DOHH2 (cell line): Measurements from ENCODE around the gene TRMT61B.
A peak's percentile ranks its signal among the peaks of the same experiment; 100 is the strongest.

ENCODE experiments used
- H3F3A ChIP-seq: fragments of 200-600 bp; sonication (generic), shearing (Covaris generic); 2 replicates; pipeline ENCODE4 v1.6.0; 2016; ENCODE audit warnings: antibody characterized with exemption, mild to moderate bottlenecking; ENCODE audit not compliant: control insufficient read depth, insufficient read depth
- H3K27ac ChIP-seq: fragments of 200-600 bp; sonication (generic); 2 replicates; pipeline ENCODE4 v1.5.1; 2014; ENCODE audit warnings: low read depth, mild to moderate bottlenecking, low read length, moderate library complexity
- H3K27me3 ChIP-seq: fragments of 200-600 bp; sonication (generic); 2 replicates; pipeline ENCODE4 v1.6.1; 2014; ENCODE audit warnings: mild to moderate bottlenecking, low read length, mixed read lengths; ENCODE audit not compliant: control insufficient read depth
- H3K36me3 ChIP-seq: fragments of 200-600 bp; sonication (generic); 2 replicates; pipeline ENCODE4 v1.6.1; 2014; ENCODE audit warnings: mild to moderate bottlenecking, low read length, moderate library complexity, mixed read lengths; ENCODE audit not compliant: control insufficient read depth
- H3K4me1 ChIP-seq: fragments of 200-600 bp; sonication (generic); 2 replicates; pipeline ENCODE4 v1.6.1; 2014; ENCODE audit warnings: mild to moderate bottlenecking, low read length, mixed read lengths; ENCODE audit not compliant: control insufficient read depth
- H3K4me2 ChIP-seq: fragments of 200-600 bp; sonication (generic); 2 replicates; pipeline ENCODE4 v1.6.0; 2014; ENCODE audit warnings: mild to moderate bottlenecking, low read length, moderate library complexity
- H3K4me3 ChIP-seq: fragments of 200-600 bp; sonication (generic); 2 replicates; pipeline ENCODE4 v1.5.1; 2014; ENCODE audit warnings: mild to moderate bottlenecking, low read length, mixed read lengths
- H3K79me2 ChIP-seq: fragments of 200-600 bp; sonication (generic); 2 replicates; pipeline ENCODE4 v1.6.1; 2014; ENCODE audit warnings: mild to moderate bottlenecking, low read length, mixed read lengths; ENCODE audit not compliant: control insufficient read depth
- H3K9me2 ChIP-seq: fragments of 200-600 bp; sonication (generic); replicated peaks from 2 replicates; pipeline ENCODE4 v1.6.1; 2014; ENCODE audit warnings: mild to moderate bottlenecking, low read length, mixed read lengths; ENCODE audit not compliant: control insufficient read depth
- H3K9me3 ChIP-seq: fragments of 200-600 bp; sonication (generic); 2 replicates; pipeline ENCODE4 v1.6.1; 2014; ENCODE audit warnings: antibody characterized with exemption, low read length, mixed read lengths; ENCODE audit not compliant: control insufficient read depth, insufficient read depth
- H4K20me1 ChIP-seq: fragments of 200-600 bp; sonication (generic); 2 replicates; pipeline ENCODE4 v1.6.0; 2014; ENCODE audit warnings: low read depth, mild to moderate bottlenecking, antibody characterized with exemption, low read length, moderate library complexity; ENCODE audit not compliant: control insufficient read depth, insufficient read depth
- CTCF ChIP-seq: fragments of 200-600 bp; sonication (generic); IDR thresholded peaks from one replicate; pipeline ENCODE4 v1.5.1; 2014; ENCODE audit warnings: antibody characterized with exemption, mild to moderate bottlenecking, low read depth, low read length; ENCODE audit not compliant: poor library complexity, severe bottlenecking
- EZH2phosphoT487 ChIP-seq: fragments of 200-600 bp; sonication (generic); IDR thresholded peaks from 2 replicates; pipeline ENCODE4 v1.6.1; 2017; ENCODE audit warnings: borderline replicate concordance, mild to moderate bottlenecking, antibody characterized with exemption, low read length, moderate library complexity, mixed read lengths

The TRMT61B gene

GRCh38 chr2:28894470-28895188 is 24.5 kb upstream of the TRMT61B start, which contains the start of gene WDR43:
Gene WDR43 (plus strand): TSS chr2:28894667. CDS start chr2:28894699, 32 bp downstream.
- Histone ChIP-seq H3K79me2 (peaks cover 52% of the 10 kb centered on the region), H4K20me1 (peaks cover 33% of the 10 kb centered on the region)

GRCh38 chr2:28893488-28893887 is 23.4 kb upstream of the TRMT61B start:
- Histone ChIP-seq H3K27me3 (no peaks in the 10 kb centered on the region), H3K4me1 (peaks cover 23% of the 10 kb centered on the region), H3K36me3 (peaks cover 36% of the 10 kb centered on the region), H3K9me2 (no peaks in the 10 kb centered on the region), H4K20me1 (peaks cover 23% of the 10 kb centered on the region), H3K27ac (no peak overlapping the region), H3K4me2 (no peak overlapping the region), H3K9me3 (no peaks in the 10 kb centered on the region), H3K4me3 (no peak overlapping the region), H3K79me2 (peaks cover 41% of the 10 kb centered on the region), H3F3A (no peaks in the 10 kb centered on the region)
- no peak for TF ChIP-seq CTCF
- TF ChIP-seq EZH2phosphoT487, result no peak

More at GRCh38 chr2:28894470-28895188, 24.5 kb upstream of the TRMT61B start, which contains the start of gene WDR43:
- H3K9me3 ChIP-seq, result no peaks in the 10 kb centered on the region
- peak within 1 kb of the TSS; percentile 52 for H3K27ac ChIP-seq
- TF ChIP-seq CTCF, result no peak
- TF ChIP-seq EZH2phosphoT487, result no peak
- H3K36me3 ChIP-seq, result peaks cover 46% of the 10 kb centered on the region
- peak within 1 kb of the TSS; percentile 70 for H3K4me2 ChIP-seq
- peak within 1 kb of the TSS; percentile 85 for H3K4me3 ChIP-seq
- H3K27me3 ChIP-seq, result no peaks in the 10 kb centered on the region
- peaks cover 31% of the 10 kb centered on the region for H3K4me1 ChIP-seq
- H3F3A ChIP-seq, result 0 out of 2 replicates have a peak, but pooled peaks cover 3% of the 10 kb centered on the region
- H3K9me2 ChIP-seq, result no peaks in the 10 kb centered on the region

GRCh38 chr2:28880193-28880592 is 10.1 kb upstream of the TRMT61B start:
- Histone ChIP-seq H3K9me3 (no peaks in the 10 kb centered on the region), H3F3A (no peaks in the 10 kb centered on the region), H3K79me2 (no peaks in the 10 kb centered on the region), H3K4me3 (no peak overlapping the region), H3K4me2 (no peak overlapping the region), H4K20me1 (no peaks in the 10 kb centered on the region), H3K36me3 (no peaks in the 10 kb centered on the region), H3K9me2 (no peaks in the 10 kb centered on the region), H3K27ac (no peak overlapping the region), H3K4me1 (no peaks in the 10 kb centered on the region), H3K27me3 (peaks cover 2% of the 10 kb centered on the region)
- TF ChIP-seq EZH2phosphoT487, result no peak
- TF ChIP-seq CTCF, result no peak
